Keratinocyte (primary cell): ENCODE results near the gene SH3PXD2B.

Experiments used
- CTCF ChIP-seq, 3 experiments: IDR thresholded peaks in 1 of 3; conservative IDR thresholded peaks in 1 of 3; optimal IDR thresholded peaks in 1 of 3; 2 replicates in 2 of 3; 3 replicates in 1 of 3; pipeline versions ENCODE3 to v1.5.1; 2011; ENCODE audit warnings: low read length in 3 of 3, mild to moderate bottlenecking in 3 of 3, moderate library complexity in 2 of 3, control low read depth in 1 of 3, inconsistent platforms in 1 of 3; ENCODE audit not compliant: insufficient read depth in 2 of 3; ENCODE audit errors: extremely low read depth in 1 of 3
- EZH2 ChIP-seq: IDR thresholded peaks from one replicate; pipeline ENCODE4 v1.6.1; 2012; ENCODE audit warnings: inconsistent platforms, mild to moderate bottlenecking, low read length, moderate library complexity

- TF ChIP-seq CTCF (optimal IDR thresholded peaks at IDR 0.05 in 1 of 3, IDR thresholded peaks at IDR 0.05 in 1 of 3, conservative IDR thresholded peaks at IDR 0.05 in 1 of 3; ENCODE audit: extremely low read depth in 1 of 3, insufficient read depth in 2 of 3, low read length in 3 of 3) = no peak
- no peak for TF ChIP-seq EZH2
Observed at GRCh38 chr5:172478256-172478655, 23.9 kb upstream of the SH3PXD2B start.
